DMS79 (cell line): Measurements from ENCODE around the gene JAKMIP3.

ENCODE experiments used
- DNase-seq: peaks from one replicate; lab custom pipeline; 2025; lab: John Stamatoyannopoulos, UW

The JAKMIP3 gene

GRCh38 chr10:132111121-132111731, 45.5 kb downstream of the JAKMIP3 start:
- no peak for DNase-seq

DNA sequence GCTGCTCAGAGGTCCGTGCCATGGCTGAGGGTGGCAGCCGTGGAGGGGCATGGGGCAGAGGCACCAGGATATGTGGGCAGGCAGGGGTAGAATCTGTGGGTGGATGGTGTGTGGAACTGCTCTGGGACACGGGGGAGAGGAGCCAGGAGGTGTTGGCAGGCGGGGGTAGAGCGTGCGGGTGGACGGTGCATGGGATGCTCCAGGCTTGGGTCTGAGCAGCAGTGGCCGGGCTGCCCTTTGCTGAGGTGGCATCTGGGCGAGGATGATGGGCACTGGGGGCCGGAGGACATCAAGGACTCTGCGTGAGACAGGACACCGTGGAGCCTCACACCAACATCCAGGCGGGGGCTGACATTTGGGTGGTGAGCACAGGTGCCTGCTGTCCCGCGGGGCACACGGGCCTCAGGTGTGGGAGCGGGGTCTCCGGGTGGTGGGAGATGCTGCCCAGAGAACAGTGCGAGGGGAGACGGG, 46.2 kb downstream of the JAKMIP3 start:
- no peak for DNase-seq

GRCh38 chr10:132112611-132113010, 46.9 kb downstream of the JAKMIP3 start:
- no peak for DNase-seq

DNA sequence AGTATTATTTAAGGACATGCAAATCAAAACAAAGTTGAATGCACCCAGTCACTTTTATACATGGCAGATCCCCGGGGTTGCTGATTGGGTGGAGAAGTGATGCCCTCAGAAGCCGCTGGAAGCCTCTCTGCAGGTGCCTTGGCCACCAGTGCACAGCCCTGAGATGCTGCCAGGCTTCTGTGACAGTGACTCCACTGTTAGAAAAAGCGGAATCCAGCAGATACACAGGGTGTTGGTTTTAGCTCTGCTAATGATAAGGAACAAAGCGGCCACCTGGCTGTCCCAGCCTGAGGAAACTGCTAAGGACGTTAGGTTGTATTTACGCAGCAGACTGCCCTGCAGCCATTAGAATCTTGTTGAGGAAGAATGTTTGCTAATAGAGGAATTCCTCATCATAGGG, 47.5 kb downstream of the JAKMIP3 start:
- DNase-seq = no peak

DNA sequence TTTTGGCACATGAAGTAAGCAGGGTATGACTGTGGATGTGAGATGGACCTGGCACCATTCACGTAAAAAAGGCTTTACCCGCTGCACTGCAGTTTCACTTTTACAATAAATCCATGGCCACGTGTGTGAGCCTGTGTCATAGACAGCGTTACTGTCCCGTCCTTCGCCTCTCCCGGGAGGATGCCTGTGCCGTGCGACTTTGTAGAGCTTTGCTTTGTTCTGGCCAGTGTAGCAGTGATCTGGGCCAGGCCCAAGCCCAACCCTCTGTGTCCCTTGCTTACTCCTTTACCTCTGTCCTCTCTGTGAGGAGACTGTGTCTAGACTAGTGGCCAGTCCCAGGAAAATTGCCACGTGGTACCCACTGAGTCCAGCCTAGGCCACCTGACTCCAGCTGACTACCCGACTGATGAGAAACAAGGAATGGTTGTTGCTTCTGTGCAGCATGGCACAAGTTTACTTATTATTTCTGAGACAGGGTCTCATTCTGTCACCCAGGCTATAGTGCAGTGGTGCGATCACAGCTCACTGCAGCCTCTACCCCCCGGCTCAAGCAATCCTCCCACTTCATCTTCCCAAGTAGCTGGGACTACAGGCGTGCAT, 48.1 kb downstream of the JAKMIP3 start:
- DNase-seq = no peak

DNA sequence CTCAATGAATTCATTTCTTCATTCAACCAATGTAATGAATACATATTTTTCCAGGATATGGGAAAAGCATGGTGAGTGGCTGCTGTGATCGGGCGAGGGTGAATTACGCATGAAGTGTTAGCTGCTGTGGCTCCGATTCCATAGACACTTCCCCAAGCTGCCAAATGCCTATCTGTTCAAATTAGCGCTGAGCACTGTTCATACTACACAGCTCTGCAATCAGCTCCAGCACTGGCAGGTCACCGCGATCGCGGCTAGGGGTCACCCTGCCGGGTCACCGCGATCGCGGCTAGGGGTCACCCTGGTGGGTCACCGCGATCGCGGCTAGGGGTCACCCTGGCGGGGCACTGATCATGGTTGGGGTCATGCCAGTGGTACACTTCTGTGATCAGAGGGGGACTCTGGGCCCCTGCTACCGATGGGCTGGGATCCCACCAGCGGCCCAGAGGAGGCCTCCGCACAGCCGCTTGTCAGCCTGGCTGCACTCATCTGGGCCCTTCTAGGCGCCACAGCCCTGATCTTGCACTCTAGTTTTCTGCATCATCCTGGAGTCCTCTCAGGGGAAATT, 49.3 kb downstream of the JAKMIP3 start:
- DNase-seq = no peak
